HG03025 (cell line): ENCODE measurements around the gene GFOD1.

ENCODE experiments used
- ATAC-seq: cut with Tn5 transposase; IDR thresholded peaks from one replicate; pipeline ENCODE4 v1.9.1; 2021; ENCODE audit warnings: mild to moderate bottlenecking, moderate library complexity; ENCODE audit not compliant: unreplicated experiment, low FRiP score

GFOD1 gene

DNA sequence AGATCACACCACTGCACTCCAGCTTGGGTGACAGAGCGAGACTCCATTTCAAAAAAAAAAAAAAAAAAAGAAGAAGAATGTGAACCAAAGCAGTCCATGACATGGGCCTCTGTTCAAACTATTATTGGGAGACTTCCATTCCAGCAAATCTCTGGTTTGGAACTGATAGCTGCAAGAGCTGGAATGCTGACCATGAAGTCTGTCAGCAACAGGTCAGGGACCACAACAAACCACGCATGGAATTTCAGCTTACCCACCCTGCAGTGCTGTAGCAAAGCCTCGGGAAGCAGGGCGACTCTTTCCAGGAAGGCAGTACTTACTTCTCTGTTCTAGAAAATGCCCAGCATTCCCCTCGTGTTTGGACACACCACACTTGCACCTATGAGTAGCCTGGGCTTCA, 125.0 kb downstream of the GFOD1 start:
- no peak for ATAC-seq

GRCh38 chr6:13360671-13361540, 126.5 kb downstream of the GFOD1 start:
- ATAC-seq, result no peak

DNA sequence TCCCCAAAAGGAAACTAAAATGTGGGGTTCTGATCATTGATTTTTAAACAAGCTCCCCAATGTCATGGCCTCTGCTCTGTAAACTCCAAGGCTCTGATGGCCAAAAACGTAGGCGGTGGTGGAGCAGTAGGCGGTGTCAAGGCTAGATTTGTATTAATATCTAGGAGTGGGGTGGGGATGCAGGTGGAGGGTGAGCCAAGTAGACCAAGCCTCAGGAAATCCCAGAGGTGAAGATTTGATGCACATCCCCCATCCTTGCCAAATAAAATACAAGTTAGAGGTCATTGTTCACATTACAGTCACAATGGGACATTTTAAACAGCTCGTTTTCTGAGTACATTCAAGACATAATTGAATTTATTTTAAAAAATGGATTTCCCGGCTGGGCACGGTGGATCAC, 128.1 kb downstream of the GFOD1 start:
- ATAC-seq, result no peak

DNA sequence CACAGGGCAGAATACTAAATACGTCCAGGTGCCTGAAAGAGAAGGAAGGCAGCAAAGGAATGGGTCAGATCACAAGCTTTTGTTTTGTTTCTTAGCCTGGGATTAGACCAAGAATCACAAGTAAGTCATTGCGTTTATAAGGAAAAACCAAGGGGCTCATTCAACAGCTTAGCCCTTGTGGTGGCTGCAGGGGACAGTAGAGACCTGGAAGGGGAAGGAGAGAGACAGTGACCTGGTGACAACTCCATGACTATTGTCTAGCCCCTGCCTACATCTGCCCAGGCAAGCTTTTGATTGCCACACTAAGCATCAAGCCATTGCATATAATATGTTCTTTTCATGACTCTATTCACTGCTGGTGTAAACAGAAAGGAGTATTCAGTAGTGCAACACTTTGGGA, 128.9 kb downstream of the GFOD1 start:
- no peak for ATAC-seq

- no peak for ATAC-seq
Measured at GRCh38 chr6:13357551-13358075, 129.8 kb downstream of the GFOD1 start.

DNA sequence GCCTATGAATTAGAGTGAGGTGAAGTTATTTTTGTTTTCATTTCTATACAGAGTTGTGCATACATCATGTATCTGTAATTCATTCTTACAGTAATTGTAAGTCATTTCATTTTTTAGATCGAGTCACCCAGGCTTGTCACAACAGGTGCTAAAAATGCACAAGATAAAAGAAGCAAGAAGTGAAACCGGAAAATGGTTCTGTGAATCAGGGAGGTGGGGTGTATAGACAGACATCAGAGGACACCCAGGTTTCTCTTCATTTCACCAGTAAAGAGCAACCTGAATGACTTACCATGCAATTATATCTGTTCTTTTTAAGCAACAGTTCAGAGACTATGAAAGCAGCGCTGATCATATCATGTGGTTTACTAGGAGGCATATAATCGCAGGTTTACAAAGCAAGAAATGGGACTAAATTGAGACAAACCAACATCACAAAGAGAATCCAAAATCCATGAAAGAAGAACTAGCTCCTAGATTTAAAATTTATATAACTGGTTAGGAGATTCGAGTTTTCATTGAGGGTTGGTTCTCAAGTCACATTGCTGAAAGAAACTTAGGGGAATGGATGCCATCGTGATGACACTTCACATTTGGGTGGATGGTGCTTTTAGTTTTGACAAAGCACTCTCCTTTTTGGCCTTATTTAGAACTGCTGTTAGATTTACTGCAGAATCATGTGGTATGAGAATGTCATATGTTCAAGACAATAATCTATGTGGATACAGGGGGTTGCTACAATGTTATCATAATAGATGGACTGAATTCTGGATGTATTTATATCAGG, 131.2 kb downstream of the GFOD1 start:
- peak; percentile 83 for ATAC-seq

DNA sequence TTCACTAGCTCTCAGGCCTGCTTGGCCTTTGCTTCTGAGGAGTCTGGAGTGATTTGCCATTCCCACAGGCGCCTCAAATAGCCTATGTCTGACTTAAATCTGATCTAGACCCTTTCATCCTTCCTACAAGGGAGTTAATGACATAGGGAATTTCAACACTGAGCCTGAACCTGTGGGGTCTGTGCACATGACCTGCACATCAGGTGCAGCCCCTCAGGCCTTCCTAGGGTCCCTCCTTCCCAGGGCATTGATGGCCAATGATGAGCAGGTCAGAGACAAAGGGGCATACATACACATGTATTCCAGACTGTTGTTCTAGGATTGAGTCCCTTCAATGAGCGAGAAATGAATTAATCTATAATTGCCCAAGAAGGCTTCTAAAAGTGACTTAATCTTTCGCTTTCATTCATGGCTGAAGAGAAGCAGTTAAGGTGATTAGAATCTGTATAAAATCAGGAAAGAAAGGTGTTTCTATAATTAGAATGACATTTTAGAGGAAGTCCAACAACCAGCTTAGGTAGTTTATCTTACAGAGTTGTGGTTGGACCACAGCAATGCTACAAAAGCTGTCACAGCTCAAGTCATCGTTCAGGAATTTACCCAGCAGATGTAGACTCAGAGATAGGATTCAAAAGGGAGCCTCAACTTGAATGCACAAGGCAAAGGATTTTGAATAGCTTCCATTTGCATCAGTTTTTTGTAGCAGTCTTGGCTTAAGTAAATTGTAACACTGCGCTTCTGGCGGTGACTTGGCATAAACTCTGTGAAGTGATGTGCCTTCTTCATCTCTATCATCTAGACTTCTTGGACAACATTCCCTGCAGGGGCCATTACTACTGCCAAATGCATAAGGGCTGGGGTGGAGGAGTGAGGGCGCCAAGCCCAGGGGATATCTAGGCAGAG, 132.1 kb downstream of the GFOD1 start:
- ATAC-seq, result peak; percentile 23

GRCh38 chr6:13354331-13355042, 132.9 kb downstream of the GFOD1 start:
- no peak for ATAC-seq

DNA sequence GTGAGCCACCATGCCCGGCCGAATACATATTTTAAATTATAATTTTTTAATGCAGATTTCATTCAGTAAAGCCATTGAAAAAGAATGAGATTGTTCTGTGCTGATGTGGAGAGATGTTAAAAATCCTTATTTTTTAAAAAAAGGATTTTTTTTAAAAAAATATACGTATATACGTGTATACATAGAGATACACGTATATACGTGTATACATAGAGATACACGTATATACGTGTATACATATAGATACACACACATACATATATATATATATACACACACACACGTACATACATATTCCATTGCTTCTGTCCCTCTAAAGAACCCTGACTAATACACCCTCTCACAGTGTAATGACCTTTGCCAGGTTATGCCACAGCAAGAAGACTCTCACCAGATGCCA, 135.2 kb downstream of the GFOD1 start:
- no peak for ATAC-seq

DNA sequence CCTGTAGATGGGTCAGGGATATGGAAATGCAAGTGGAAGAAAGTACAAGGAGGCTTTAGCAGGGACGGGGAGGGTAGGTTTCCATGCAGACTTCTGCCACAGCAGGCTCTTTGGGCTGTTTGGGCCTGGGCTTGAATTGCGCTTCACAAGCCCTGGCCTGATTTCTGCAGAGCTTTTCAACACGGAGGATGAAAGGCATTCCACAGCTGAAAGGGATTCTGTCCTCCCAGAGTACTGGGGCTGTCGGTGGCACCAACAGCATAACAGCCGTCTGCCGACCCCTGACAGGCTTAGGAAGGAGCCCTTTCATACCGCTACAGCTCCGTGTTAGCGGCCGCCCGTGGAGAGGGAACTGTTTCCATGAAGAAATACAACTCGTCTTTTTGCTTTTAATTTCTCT, 136.1 kb downstream of the GFOD1 start:
- ATAC-seq, result no peak

- no peak for ATAC-seq
Measured at GRCh38 chr6:13349811-13350506, 137.4 kb downstream of the GFOD1 start.

GRCh38 chr6:13348334-13349113, 138.9 kb downstream of the GFOD1 start:
- ATAC-seq, result no peak

GRCh38 chr6:13346245-13346644, 141.2 kb downstream of the GFOD1 start:
- ATAC-seq, result no peak

DNA sequence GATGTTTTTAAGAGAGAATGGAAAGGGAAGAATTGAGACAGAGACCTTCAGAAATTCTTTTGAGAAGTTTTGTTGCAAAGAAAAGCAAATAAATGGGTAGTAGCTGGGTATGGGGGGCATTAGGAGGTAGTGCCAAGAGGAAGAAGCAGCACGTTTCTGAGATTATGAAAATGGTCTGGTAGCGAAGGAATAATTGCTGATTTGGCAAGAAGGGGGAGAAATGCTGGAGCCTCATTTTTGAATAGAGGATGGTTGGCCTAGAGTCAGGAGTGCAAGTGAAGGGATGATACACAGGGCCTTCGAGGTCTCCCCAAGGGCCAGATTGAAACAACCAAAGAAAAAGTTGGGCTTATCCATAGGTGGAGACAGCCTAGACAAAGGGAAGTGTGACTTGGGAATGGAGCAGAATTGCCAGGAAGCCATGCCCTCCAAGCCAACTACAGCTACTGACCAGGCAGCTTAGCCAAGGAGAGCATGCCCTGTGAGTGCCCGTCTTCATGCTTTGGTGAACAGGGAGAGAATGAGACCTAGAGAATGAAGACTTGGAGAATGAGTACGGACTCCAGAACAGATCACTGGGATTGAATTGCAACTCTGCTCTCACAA, 144.9 kb downstream of the GFOD1 start:
- no peak for ATAC-seq

DNA sequence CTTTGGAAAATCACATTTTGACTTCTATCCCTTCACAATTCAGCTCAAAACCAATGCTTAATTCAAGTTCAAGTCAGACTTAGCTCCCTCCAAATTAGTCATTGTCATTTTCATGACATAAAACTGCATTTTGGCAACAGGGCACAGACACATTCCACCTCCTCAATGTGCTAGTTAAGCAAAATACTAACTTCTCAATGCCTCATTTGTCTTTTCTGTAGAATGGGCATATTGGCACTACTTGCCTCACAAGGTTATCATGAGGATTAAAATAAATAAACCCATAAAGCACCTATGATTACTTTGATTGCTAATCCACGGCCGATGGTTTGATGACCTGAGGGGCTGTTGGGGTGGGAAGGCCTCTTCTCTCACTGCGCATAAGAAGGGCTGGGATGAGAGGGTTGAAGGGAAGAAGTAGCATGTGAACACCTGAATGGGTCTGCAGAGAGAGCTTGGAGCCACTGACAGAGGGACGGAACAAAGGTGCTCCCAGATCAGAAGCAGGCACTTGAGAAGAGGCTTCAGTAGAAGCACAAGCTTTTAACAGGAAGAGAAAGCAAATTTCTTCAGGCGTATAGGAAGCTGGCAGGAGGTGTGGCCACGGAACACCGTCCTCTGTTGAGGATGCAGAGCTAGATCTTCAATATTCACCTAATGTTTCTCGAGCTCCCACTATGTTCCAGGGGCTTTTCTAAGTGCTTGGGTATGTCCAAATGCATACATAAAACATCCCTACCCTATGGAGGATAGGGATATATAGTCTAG, 147.4 kb downstream of the GFOD1 start:
- no peak for ATAC-seq

GRCh38 chr6:13338038-13338437, 149.4 kb downstream of the GFOD1 start:
- no peak for ATAC-seq

- no peak for ATAC-seq
Measured at GRCh38 chr6:13336553-13336952, 150.8 kb downstream of the GFOD1 start.
